ENCODE measurements around the gene RETREG1.

Gene RETREG1

GRCh38 chr5:16561660-16562059 is 55.1 kb downstream of the RETREG1 start:
- Histone ChIP-seq H4K20me1 (ENCODE audit: insufficient read depth, low read length, poor library complexity, severe bottlenecking) (no peaks in the 10 kb centered on the region), H3K4me3 (ENCODE audit: low read length, poor library complexity, severe bottlenecking) (no peak overlapping the region), H3K9me2 (replicated peaks; ENCODE audit: low read depth, low read length) (no peaks in the 10 kb centered on the region), H3K36me3 (ENCODE audit: insufficient read depth, low read length) (no peaks in the 10 kb centered on the region), H3K4me2 (ENCODE audit: low read depth, low read length, poor library complexity, severe bottlenecking) (no peak overlapping the region), H3K79me2 (ENCODE audit: insufficient read depth, low read length) (no peaks in the 10 kb centered on the region), H2AFZ (ENCODE audit: low read length) (no peak overlapping the region), H3K27me3 (ENCODE audit: insufficient read depth, low read length, poor library complexity, severe bottlenecking) (no peaks in the 10 kb centered on the region), H3K4me1 (ENCODE audit: insufficient read depth, low read length, poor library complexity, severe bottlenecking) (no peaks in the 10 kb centered on the region), H3F3A (ENCODE audit: low read depth) (no peaks in the 10 kb centered on the region), H3K9me3 (ENCODE audit: insufficient read depth, low read depth, low read length) (no peaks in the 10 kb centered on the region), H3K9ac (ENCODE audit: low read depth, low read length, poor library complexity, severe bottlenecking) (no peak overlapping the region)
- no peak for TF ChIP-seq CTCF (conservative IDR thresholded peaks at IDR 0.05; ENCODE audit: low read length)
- no peak for TF ChIP-seq EZH2phosphoT487 (IDR thresholded peaks at IDR 0.05; ENCODE audit: borderline replicate concordance)

GRCh38 chr5:16559702-16560101 is 57.1 kb downstream of the RETREG1 start:
- Histone ChIP-seq H3F3A (ENCODE audit: low read depth) (no peaks in the 10 kb centered on the region), H3K4me1 (ENCODE audit: insufficient read depth, low read length, poor library complexity, severe bottlenecking) (no peaks in the 10 kb centered on the region), H3K79me2 (ENCODE audit: insufficient read depth, low read length) (no peaks in the 10 kb centered on the region), H3K9me2 (replicated peaks; ENCODE audit: low read depth, low read length) (no peaks in the 10 kb centered on the region), H3K27me3 (ENCODE audit: insufficient read depth, low read length, poor library complexity, severe bottlenecking) (no peaks in the 10 kb centered on the region), H2AFZ (ENCODE audit: low read length) (no peak overlapping the region), H3K9me3 (ENCODE audit: insufficient read depth, low read depth, low read length) (no peaks in the 10 kb centered on the region), H3K9ac (ENCODE audit: low read depth, low read length, poor library complexity, severe bottlenecking) (no peak overlapping the region), H4K20me1 (ENCODE audit: insufficient read depth, low read length, poor library complexity, severe bottlenecking) (no peaks in the 10 kb centered on the region), H3K4me2 (ENCODE audit: low read depth, low read length, poor library complexity, severe bottlenecking) (no peak overlapping the region), H3K36me3 (ENCODE audit: insufficient read depth, low read length) (no peaks in the 10 kb centered on the region), H3K4me3 (ENCODE audit: low read length, poor library complexity, severe bottlenecking) (no peak overlapping the region)
- TF ChIP-seq CTCF (conservative IDR thresholded peaks at IDR 0.05; ENCODE audit: low read length) (no peak), EZH2phosphoT487 (IDR thresholded peaks at IDR 0.05; ENCODE audit: borderline replicate concordance) (no peak)

GRCh38 chr5:16558984-16559629 is 57.7 kb downstream of the RETREG1 start:
- H3K4me3 ChIP-seq (ENCODE audit: low read length, poor library complexity, severe bottlenecking) = no peak overlapping the region
- TF ChIP-seq CTCF (conservative IDR thresholded peaks at IDR 0.05; ENCODE audit: low read length) = no peak
- no peak for TF ChIP-seq EZH2phosphoT487 (IDR thresholded peaks at IDR 0.05; ENCODE audit: borderline replicate concordance)
- no peak overlapping the region for H2AFZ ChIP-seq (ENCODE audit: low read length)

More at GRCh38 chr5:16558984-16559629, 57.7 kb downstream of the RETREG1 start:
- no peak overlapping the region for H3K9ac ChIP-seq (ENCODE audit: low read depth, low read length, poor library complexity, severe bottlenecking)
- H3K36me3 ChIP-seq (ENCODE audit: insufficient read depth, low read length) = no peaks in the 10 kb centered on the region
- no peaks in the 10 kb centered on the region for H3K9me3 ChIP-seq (ENCODE audit: insufficient read depth, low read depth, low read length)
- H3K4me2 ChIP-seq (ENCODE audit: low read depth, low read length, poor library complexity, severe bottlenecking) = no peak overlapping the region
- no peaks in the 10 kb centered on the region for H3K4me1 ChIP-seq (ENCODE audit: insufficient read depth, low read length, poor library complexity, severe bottlenecking)
- no peaks in the 10 kb centered on the region for H3K9me2 ChIP-seq (replicated peaks; ENCODE audit: low read depth, low read length)
- no peaks in the 10 kb centered on the region for H3F3A ChIP-seq (ENCODE audit: low read depth)
- no peaks in the 10 kb centered on the region for H4K20me1 ChIP-seq (ENCODE audit: insufficient read depth, low read length, poor library complexity, severe bottlenecking)
- no peaks in the 10 kb centered on the region for H3K27me3 ChIP-seq (ENCODE audit: insufficient read depth, low read length, poor library complexity, severe bottlenecking)
- no peaks in the 10 kb centered on the region for H3K79me2 ChIP-seq (ENCODE audit: insufficient read depth, low read length)
